Mesothelial cell of epicardium (in vitro differentiated cells): Measurements from ENCODE around the gene MLH1. TPM values are rescaled to one million over a fixed set of nuclear protein-coding genes. Genes with fewer than 3 reads are reported as not detected.

Experiments used
- DNase-seq, 2 experiments: peaks; one replicate each; pipeline ENCODE4 v3.0.0; 2021; ENCODE audit warnings: low spot score in 2 of 2; ENCODE audit not compliant: unreplicated experiment in 2 of 2
- H3K27ac Mint-ChIP-seq: 2 replicates; pipeline ENCODE4 v1.8.0; 2021; ENCODE audit warnings: mixed read lengths
- H3K27me3 Mint-ChIP-seq: 2 replicates; pipeline ENCODE4 v1.8.0; 2021; ENCODE audit warnings: low read depth, mixed read lengths
- H3K36me3 Mint-ChIP-seq: 2 replicates; pipeline ENCODE4 v1.8.0; 2021; ENCODE audit warnings: mixed read lengths
- H3K4me1 Mint-ChIP-seq: 2 replicates; pipeline ENCODE4 v1.8.0; 2021; ENCODE audit warnings: mixed read lengths
- H3K4me3 Mint-ChIP-seq: 2 replicates; pipeline ENCODE4 v1.8.0; 2021; ENCODE audit warnings: mild to moderate bottlenecking, moderate library complexity, mixed read lengths
- H3K9me3 Mint-ChIP-seq: 2 replicates; pipeline ENCODE4 v1.8.0; 2021; ENCODE audit warnings: mixed read lengths
- total RNA-seq: library from RNA; stranded (reverse); gene quantifications from 3 replicates; pipeline ENCODE4 v1.2.1, GENCODE V29; 2021
- TF ChIP-seq, protein P1 (sequence below): fragments of 200-600 bp; sonication (generic); IDR thresholded peaks from one replicate; pipeline ENCODE4 v1.5.0; 2021; ENCODE audit warnings: antibody characterized with exemption; ENCODE audit not compliant: unreplicated experiment

The MLH1 gene
- total RNA-seq, 1 donor from 2014 or later: 36.3 TPM

DNA sequence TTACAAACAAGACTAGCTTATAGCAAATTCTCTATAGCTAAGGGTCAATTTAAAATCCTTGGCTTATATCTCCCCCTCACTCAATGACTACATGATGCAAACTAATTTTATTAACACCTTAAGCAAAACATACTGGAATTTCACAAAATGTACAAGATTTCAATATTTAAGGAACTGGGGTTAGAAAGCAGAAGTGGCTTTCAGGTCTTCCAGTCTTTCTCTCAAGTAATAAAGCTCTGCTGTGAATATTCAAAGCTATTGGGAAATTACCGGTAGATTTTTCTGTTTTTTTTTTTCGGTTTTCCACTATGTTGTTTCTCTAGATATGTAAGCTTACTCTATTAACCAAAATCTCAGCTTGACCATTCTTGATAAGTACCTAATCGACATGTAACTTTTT, 4.3 kb upstream of the MLH1 start:
- TF ChIP-seq, protein P1, sequence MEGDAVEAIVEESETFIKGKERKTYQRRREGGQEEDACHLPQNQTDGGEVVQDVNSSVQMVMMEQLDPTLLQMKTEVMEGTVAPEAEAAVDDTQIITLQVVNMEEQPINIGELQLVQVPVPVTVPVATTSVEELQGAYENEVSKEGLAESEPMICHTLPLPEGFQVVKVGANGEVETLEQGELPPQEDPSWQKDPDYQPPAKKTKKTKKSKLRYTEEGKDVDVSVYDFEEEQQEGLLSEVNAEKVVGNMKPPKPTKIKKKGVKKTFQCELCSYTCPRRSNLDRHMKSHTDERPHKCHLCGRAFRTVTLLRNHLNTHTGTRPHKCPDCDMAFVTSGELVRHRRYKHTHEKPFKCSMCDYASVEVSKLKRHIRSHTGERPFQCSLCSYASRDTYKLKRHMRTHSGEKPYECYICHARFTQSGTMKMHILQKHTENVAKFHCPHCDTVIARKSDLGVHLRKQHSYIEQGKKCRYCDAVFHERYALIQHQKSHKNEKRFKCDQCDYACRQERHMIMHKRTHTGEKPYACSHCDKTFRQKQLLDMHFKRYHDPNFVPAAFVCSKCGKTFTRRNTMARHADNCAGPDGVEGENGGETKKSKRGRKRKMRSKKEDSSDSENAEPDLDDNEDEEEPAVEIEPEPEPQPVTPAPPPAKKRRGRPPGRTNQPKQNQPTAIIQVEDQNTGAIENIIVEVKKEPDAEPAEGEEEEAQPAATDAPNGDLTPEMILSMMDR: no peak
- DNase-seq: no peak

DNA sequence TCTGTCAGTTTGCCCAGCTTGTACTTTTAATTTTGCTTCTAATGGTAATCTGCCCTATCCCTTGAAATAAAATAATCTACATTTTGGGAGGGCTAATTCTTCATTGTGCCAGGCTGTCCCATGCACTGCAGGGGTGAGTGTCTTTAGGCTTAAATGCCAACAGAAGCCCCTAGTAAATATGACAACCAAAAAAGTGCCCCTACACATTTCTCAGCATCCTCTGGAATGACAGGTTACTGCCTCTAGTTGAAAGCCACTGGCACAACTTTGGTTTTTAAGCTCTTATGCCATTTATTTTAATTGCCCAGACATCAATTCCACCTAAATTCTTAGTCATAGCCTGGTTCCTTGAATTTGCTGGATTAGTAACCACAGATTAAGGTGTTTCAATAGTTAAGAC, 3.8 kb upstream of the MLH1 start:
- Mint-ChIP-seq H3K36me3 (peaks cover 25% of the 10 kb centered on the region), H3K4me1 (peaks cover 40% of the 10 kb centered on the region), H3K9me3 (no peaks in the 10 kb centered on the region), H3K27me3 (no peaks in the 10 kb centered on the region), H3K4me3 (no peak overlapping the region), H3K27ac (no peak overlapping the region)
- no peak for DNase-seq
- TF ChIP-seq, protein P1: no peak

More for the DNA sequence above, 4.3 kb upstream of the MLH1 start:
- no peak overlapping the region for H3K4me3 Mint-ChIP-seq
- H3K4me1 Mint-ChIP-seq: peaks cover 40% of the 10 kb centered on the region
- H3K27me3 Mint-ChIP-seq: no peaks in the 10 kb centered on the region
- H3K36me3 Mint-ChIP-seq: peaks cover 29% of the 10 kb centered on the region
- H3K27ac Mint-ChIP-seq: no peak overlapping the region
- H3K9me3 Mint-ChIP-seq: no peaks in the 10 kb centered on the region

DNA sequence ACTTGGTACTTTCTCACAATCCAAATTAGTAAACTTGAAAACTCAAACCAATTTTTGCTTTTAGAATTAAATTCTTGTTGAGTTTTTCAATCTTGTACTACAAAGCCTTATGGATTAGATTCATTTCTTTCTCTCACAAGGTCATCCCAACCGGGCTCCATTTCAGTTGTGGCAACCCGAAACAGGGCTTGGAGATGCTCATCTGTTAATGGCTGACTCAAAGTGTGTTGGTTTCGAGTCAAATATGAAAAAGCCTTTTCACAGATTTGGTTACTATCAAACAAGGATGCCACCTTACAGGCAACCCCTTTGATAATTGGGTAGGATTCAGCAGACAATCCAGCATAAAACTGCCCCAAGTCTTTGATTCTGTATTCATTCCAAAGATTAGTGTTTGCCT, 2.2 kb upstream of the MLH1 start:
- TF ChIP-seq, protein P1: no peak
- no peaks in the 10 kb centered on the region for H3K27me3 Mint-ChIP-seq
- no peak overlapping the region for H3K27ac Mint-ChIP-seq

GRCh38 chr3:36991923-36992805, 1.2 kb upstream of the MLH1 start:
- TF ChIP-seq, protein P1: no peak
- Mint-ChIP-seq H3K27me3 (no peaks in the 10 kb centered on the region), H3K4me3 (no peak overlapping the region), H3K9me3 (no peaks in the 10 kb centered on the region), H3K36me3 (peaks cover 18% of the 10 kb centered on the region), H3K27ac (no peak overlapping the region), H3K4me1 (peaks cover 40% of the 10 kb centered on the region)
- DNase-seq: no peak

More for the DNA sequence above, 2.2 kb upstream of the MLH1 start:
- Mint-ChIP-seq H3K9me3 (no peaks in the 10 kb centered on the region), H3K4me1 (peaks cover 40% of the 10 kb centered on the region), H3K36me3 (peaks cover 11% of the 10 kb centered on the region), H3K4me3 (no peak overlapping the region)
- no peak for DNase-seq

DNA sequence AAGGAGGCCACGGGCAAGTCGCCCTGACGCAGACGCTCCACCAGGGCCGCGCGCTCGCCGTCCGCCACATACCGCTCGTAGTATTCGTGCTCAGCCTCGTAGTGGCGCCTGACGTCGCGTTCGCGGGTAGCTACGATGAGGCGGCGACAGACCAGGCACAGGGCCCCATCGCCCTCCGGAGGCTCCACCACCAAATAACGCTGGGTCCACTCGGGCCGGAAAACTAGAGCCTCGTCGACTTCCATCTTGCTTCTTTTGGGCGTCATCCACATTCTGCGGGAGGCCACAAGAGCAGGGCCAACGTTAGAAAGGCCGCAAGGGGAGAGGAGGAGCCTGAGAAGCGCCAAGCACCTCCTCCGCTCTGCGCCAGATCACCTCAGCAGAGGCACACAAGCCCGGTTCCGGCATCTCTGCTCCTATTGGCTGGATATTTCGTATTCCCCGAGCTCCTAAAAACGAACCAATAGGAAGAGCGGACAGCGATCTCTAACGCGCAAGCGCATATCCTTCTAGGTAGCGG, 452 bp upstream of the MLH1 start, which contains the start of gene EPM2AIP1:
Gene EPM2AIP1 (minus strand): TSS at position 326 of the 520 bp plus-strand sequence. CDS start 54 bp downstream, at position 272.
- Mint-ChIP-seq H3K27ac (no peak within 1 kb of the TSS), H3K9me3 (no peaks in the 10 kb centered on the region)

More for the DNA sequence above, 452 bp upstream of the MLH1 start, which contains the start of gene EPM2AIP1:
- DNase-seq: peak; percentile 64 to 85
- Mint-ChIP-seq H3K36me3 (peaks cover 20% of the 10 kb centered on the region), H3K4me3 (no peak within 1 kb of the TSS), H3K4me1 (peaks cover 36% of the 10 kb centered on the region), H3K27me3 (no peaks in the 10 kb centered on the region)
- TF ChIP-seq, protein P1: no peak
